Ishikawa (cell line): ENCODE measurements around the gene PRKACA.

Experiments used
- MAX ChIP-seq: IDR thresholded peaks from 2 replicates; pipeline ENCODE4 v1.6.1; 2012
- RAD21 ChIP-seq: IDR thresholded peaks from 2 replicates; pipeline ENCODE4 v1.6.1; 2012; ENCODE audit warnings: low read depth
- REST ChIP-seq: IDR thresholded peaks from 2 replicates; pipeline ENCODE4 v1.6.1; 2012; ENCODE audit warnings: low read depth, mild to moderate bottlenecking

- TF ChIP-seq REST (no peak), MAX (no peak), RAD21 (no peak)
These were observed 27.0 kb downstream of the PRKACA start, which contains the start of gene SAMD1 for GRCh38 chr19:14090509-14091080.
